Neural progenitor cell (in vitro differentiated cells): ENCODE data around the gene CDHR2. TPM values are rescaled to one million over a fixed set of nuclear protein-coding genes. Genes with fewer than 3 reads are reported as not detected.

ENCODE experiments used
- DNase-seq: peaks from one replicate; pipeline ENCODE4 v3.0.0-alpha.2; 2016; ENCODE audit warnings: low spot score
- H2AFZ ChIP-seq: fragments of 200-600 bp; sonication (generic); replicated peaks from 2 replicates; pipeline ENCODE4 v1.6.1; 2016; ENCODE audit warnings: antibody characterized with exemption
- H3F3A ChIP-seq: fragments of 200-600 bp; sonication (generic); 2 replicates; pipeline ENCODE4 v1.6.1; 2016; ENCODE audit warnings: antibody characterized with exemption, low read depth
- H3K27ac ChIP-seq: fragments of 200-600 bp; sonication (generic); 2 replicates; pipeline ENCODE4 v1.5.1; 2016; ENCODE audit warnings: mild to moderate bottlenecking
- H3K27me3 ChIP-seq: fragments of 200-600 bp; sonication (generic); 2 replicates; pipeline ENCODE4 v1.6.1; 2016; ENCODE audit warnings: mild to moderate bottlenecking, moderate library complexity
- H3K36me3 ChIP-seq: fragments of 200-600 bp; sonication (generic); 2 replicates; pipeline ENCODE4 v1.5.1; 2016
- H3K4me1 ChIP-seq: fragments of 200-600 bp; sonication (generic); 2 replicates; pipeline ENCODE4 v1.6.1; 2016; ENCODE audit warnings: mixed run types
- H3K4me2 ChIP-seq: fragments of 200-600 bp; sonication (generic); 2 replicates; pipeline ENCODE4 v1.6.1; 2016
- H3K4me3 ChIP-seq: fragments of 200-600 bp; sonication (generic); 2 replicates; pipeline ENCODE4 v1.5.1; 2016
- H3K79me2 ChIP-seq: fragments of 200-600 bp; sonication (generic); 2 replicates; pipeline ENCODE4 v1.6.1; 2016; ENCODE audit warnings: low read depth
- H3K9ac ChIP-seq: fragments of 200-600 bp; sonication (generic); 2 replicates; pipeline ENCODE4 v1.6.1; 2016
- H3K9me3 ChIP-seq: fragments of 200-600 bp; sonication (generic); 2 replicates; pipeline ENCODE4 v1.5.1; 2016; ENCODE audit warnings: low read depth
- H4K20me1 ChIP-seq: fragments of 200-600 bp; sonication (generic); 2 replicates; pipeline ENCODE4 v1.6.1; 2016; ENCODE audit warnings: low read depth
- H3K27ac Mint-ChIP-seq: 3 replicates; pipeline ENCODE4 v1.8.0; 2021; ENCODE audit warnings: mixed read lengths
- H3K27me3 Mint-ChIP-seq: 2 replicates; pipeline ENCODE4 v1.8.0; 2022; ENCODE audit warnings: low read depth, mild to moderate bottlenecking, inconsistent platforms, moderate library complexity, mixed read lengths; ENCODE audit not compliant: insufficient read depth
- H3K36me3 Mint-ChIP-seq: 3 replicates; pipeline ENCODE4 v1.8.0; 2021; ENCODE audit warnings: mixed read lengths
- H3K4me1 Mint-ChIP-seq: 3 replicates; pipeline ENCODE4 v1.8.0; 2021; ENCODE audit warnings: mixed read lengths
- H3K4me3 Mint-ChIP-seq: 3 replicates; pipeline ENCODE4 v1.8.0; 2021; ENCODE audit warnings: mild to moderate bottlenecking, moderate library complexity, mixed read lengths
- H3K9me3 Mint-ChIP-seq: 3 replicates; pipeline ENCODE4 v1.8.0; 2020; ENCODE audit warnings: mixed read lengths
- EZH2 ChIP-seq: fragments of 200-600 bp; sonication (generic); IDR thresholded peaks from 2 replicates; pipeline ENCODE4 v1.6.1; 2017; ENCODE audit warnings: antibody characterized with exemption, mild to moderate bottlenecking, moderate library complexity
- EZH2phosphoT487 ChIP-seq: fragments of 200-600 bp; sonication (generic); IDR thresholded peaks from 2 replicates; pipeline ENCODE4 v1.6.1; 2017; ENCODE audit warnings: antibody characterized with exemption
- total RNA-seq: library from RNA; depleted of rRNA; stranded (reverse); fragments of >200 nt; gene quantifications from 2 replicates; pipeline ENCODE4 v1.2.3, GENCODE V29; 2015; ENCODE audit warnings: low replicate concordance
- TF ChIP-seq, protein P1 (sequence below): fragments of 200-600 bp; sonication (generic); IDR thresholded peaks from 2 replicates; pipeline ENCODE4 v1.5.1; 2017; ENCODE audit warnings: antibody characterized with exemption, mild to moderate bottlenecking

Gene CDHR2
- total RNA-seq, 1 donor from 2014 or later = not detected

- Histone ChIP-seq H3K27ac (no peak overlapping the region), H4K20me1 (no peaks in the 10 kb centered on the region), H3K27me3 (no peaks in the 10 kb centered on the region), H3K36me3 (no peaks in the 10 kb centered on the region), H3K9ac (no peak overlapping the region), H2AFZ (no peak overlapping the region), H3K79me2 (no peaks in the 10 kb centered on the region), H3K4me3 (no peak overlapping the region), H3K4me1 (no peaks in the 10 kb centered on the region), H3K9me3 (no peaks in the 10 kb centered on the region), H3K4me2 (no peak overlapping the region), H3F3A (no peaks in the 10 kb centered on the region)
- no peak for DNase-seq
- Mint-ChIP-seq H3K9me3 (peaks cover 3% of the 10 kb centered on the region), H3K4me3 (no peak overlapping the region), H3K27me3 (peaks cover 3% of the 10 kb centered on the region), H3K27ac (no peak overlapping the region), H3K4me1 (peaks cover 4% of the 10 kb centered on the region), H3K36me3 (no peaks in the 10 kb centered on the region)
- TF ChIP-seq EZH2phosphoT487 (no peak), EZH2 (no peak)
- TF ChIP-seq, protein P1, sequence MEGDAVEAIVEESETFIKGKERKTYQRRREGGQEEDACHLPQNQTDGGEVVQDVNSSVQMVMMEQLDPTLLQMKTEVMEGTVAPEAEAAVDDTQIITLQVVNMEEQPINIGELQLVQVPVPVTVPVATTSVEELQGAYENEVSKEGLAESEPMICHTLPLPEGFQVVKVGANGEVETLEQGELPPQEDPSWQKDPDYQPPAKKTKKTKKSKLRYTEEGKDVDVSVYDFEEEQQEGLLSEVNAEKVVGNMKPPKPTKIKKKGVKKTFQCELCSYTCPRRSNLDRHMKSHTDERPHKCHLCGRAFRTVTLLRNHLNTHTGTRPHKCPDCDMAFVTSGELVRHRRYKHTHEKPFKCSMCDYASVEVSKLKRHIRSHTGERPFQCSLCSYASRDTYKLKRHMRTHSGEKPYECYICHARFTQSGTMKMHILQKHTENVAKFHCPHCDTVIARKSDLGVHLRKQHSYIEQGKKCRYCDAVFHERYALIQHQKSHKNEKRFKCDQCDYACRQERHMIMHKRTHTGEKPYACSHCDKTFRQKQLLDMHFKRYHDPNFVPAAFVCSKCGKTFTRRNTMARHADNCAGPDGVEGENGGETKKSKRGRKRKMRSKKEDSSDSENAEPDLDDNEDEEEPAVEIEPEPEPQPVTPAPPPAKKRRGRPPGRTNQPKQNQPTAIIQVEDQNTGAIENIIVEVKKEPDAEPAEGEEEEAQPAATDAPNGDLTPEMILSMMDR = no peak
These were observed 14.9 kb downstream of the CDHR2 start for GRCh38 chr5:176564002-176564401.

- peaks cover 3% of the 10 kb centered on the region for H3K9me3 Mint-ChIP-seq
- peaks cover 5% of the 10 kb centered on the region for H3K27me3 Mint-ChIP-seq
- Histone ChIP-seq H3F3A (no peaks in the 10 kb centered on the region), H3K36me3 (no peaks in the 10 kb centered on the region), H3K27ac (no peak overlapping the region), H3K27me3 (no peaks in the 10 kb centered on the region), H2AFZ (no peak overlapping the region), H3K9ac (no peak overlapping the region), H4K20me1 (no peaks in the 10 kb centered on the region), H3K4me3 (no peak overlapping the region), H3K9me3 (no peaks in the 10 kb centered on the region), H3K79me2 (no peaks in the 10 kb centered on the region), H3K4me2 (no peak overlapping the region), H3K4me1 (no peaks in the 10 kb centered on the region)
- TF ChIP-seq, protein P1 = no peak
- TF ChIP-seq EZH2phosphoT487 = no peak
- TF ChIP-seq EZH2 = no peak
- DNase-seq = no peak
- no peak overlapping the region for H3K27ac Mint-ChIP-seq
- peaks cover 4% of the 10 kb centered on the region for H3K4me1 Mint-ChIP-seq
- no peaks in the 10 kb centered on the region for H3K36me3 Mint-ChIP-seq
- H3K4me3 Mint-ChIP-seq = no peak overlapping the region
These were observed 16.7 kb downstream of the CDHR2 start for GRCh38 chr5:176565760-176566288.

- no peaks in the 10 kb centered on the region for H3K27me3 ChIP-seq
- H3K79me2 ChIP-seq = no peaks in the 10 kb centered on the region
- H3K9me3 ChIP-seq = no peaks in the 10 kb centered on the region
- H2AFZ ChIP-seq = no peak overlapping the region
- Mint-ChIP-seq H3K27me3 (peaks cover 8% of the 10 kb centered on the region), H3K9me3 (peaks cover 3% of the 10 kb centered on the region), H3K4me1 (peaks cover 4% of the 10 kb centered on the region), H3K4me3 (no peak overlapping the region), H3K27ac (no peak overlapping the region), H3K36me3 (no peaks in the 10 kb centered on the region)
- no peaks in the 10 kb centered on the region for H3F3A ChIP-seq
- H3K4me2 ChIP-seq = no peak overlapping the region
- no peak overlapping the region for H3K27ac ChIP-seq
- no peak for DNase-seq
- no peaks in the 10 kb centered on the region for H3K4me1 ChIP-seq
- no peaks in the 10 kb centered on the region for H3K36me3 ChIP-seq
- H3K9ac ChIP-seq = no peak overlapping the region
- no peak for TF ChIP-seq EZH2phosphoT487
- TF ChIP-seq, protein P1 = no peak
- no peak for TF ChIP-seq EZH2
- H4K20me1 ChIP-seq = no peaks in the 10 kb centered on the region
- no peak overlapping the region for H3K4me3 ChIP-seq
These were observed 19.5 kb downstream of the CDHR2 start for GRCh38 chr5:176568657-176569056.
